ENCODE data around the gene TMPRSS15.

GRCh38 chr21:18411565-18411964 lies 8.0 kb upstream of the TMPRSS15 start:
- TF ChIP-seq CTCF (IDR thresholded peaks at IDR 0.05 in 2 of 3, conservative IDR thresholded peaks at IDR 0.05 in 1 of 3; ENCODE audit: borderline replicate concordance in 1 of 3, insufficient read depth in 1 of 3, low read depth in 2 of 3, low read length in 2 of 3) = no peak
- TF ChIP-seq EZH2 (IDR thresholded peaks at IDR 0.05) = no peak
- no peak for TF ChIP-seq EZH2phosphoT487 (IDR thresholded peaks at IDR 0.05; ENCODE audit: borderline replicate concordance)
- no peak for TF ChIP-seq POLR2A (IDR thresholded peaks at IDR 0.05; ENCODE audit: borderline replicate concordance, extremely low read depth, insufficient read depth, insufficient read length)
- no peak for TF ChIP-seq FOSL1 (IDR thresholded peaks at IDR 0.05; ENCODE audit: low read depth)
- TF ChIP-seq CEBPB (IDR thresholded peaks at IDR 0.05; ENCODE audit: low read depth) = no peak

Measured in HCT116 (cell line).